HG03432 (cell line): ENCODE measurements around the gene NFE2L2.
A peak's percentile ranks its signal among the peaks of the same experiment; 100 is the strongest.
"Not testable (repeated sequence)": the region's sequence is repeated elsewhere in the genome, so short reads cannot be mapped to it uniquely, and the experiment has no call there.

Source experiments
- ATAC-seq: cut with Tn5 transposase; IDR thresholded peaks from one replicate; pipeline ENCODE4 v1.9.1; 2021; ENCODE audit warnings: mild to moderate bottlenecking, moderate library complexity; ENCODE audit not compliant: unreplicated experiment

Gene NFE2L2

GRCh38 chr2:177204417-177204816, 60.1 kb downstream of the NFE2L2 start:
- ATAC-seq = no peak

- no peak for ATAC-seq
These were observed 62.6 kb downstream of the NFE2L2 start for GRCh38 chr2:177201919-177202346.

DNA sequence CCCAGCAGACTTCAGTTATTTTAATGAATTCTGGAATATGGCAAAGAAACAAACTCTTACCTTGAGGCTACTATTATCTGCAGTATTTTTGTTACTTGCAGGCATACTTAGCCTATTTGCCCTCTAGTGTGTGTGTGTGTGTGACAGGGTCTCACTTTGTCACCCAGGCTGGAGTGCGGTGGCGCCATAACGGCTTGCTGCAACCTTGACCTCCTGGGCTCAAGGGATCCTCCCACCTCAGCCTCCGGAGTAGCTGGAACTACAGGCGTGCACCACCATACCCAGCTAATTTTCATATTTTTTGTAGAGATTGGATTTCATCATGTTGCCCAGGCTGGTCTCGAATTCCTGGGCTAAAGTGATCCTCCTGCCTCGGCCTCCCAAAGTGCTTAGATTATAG, 64.1 kb downstream of the NFE2L2 start:
- ATAC-seq = not testable (repeated sequence)

GRCh38 chr2:177195194-177195593, 69.3 kb downstream of the NFE2L2 start:
- peak; percentile 52 for ATAC-seq

GRCh38 chr2:177193240-177193639, 71.3 kb downstream of the NFE2L2 start:
- ATAC-seq = peak; percentile 79

GRCh38 chr2:177192788-177193187, 71.7 kb downstream of the NFE2L2 start:
- peak; percentile 36 for ATAC-seq

DNA sequence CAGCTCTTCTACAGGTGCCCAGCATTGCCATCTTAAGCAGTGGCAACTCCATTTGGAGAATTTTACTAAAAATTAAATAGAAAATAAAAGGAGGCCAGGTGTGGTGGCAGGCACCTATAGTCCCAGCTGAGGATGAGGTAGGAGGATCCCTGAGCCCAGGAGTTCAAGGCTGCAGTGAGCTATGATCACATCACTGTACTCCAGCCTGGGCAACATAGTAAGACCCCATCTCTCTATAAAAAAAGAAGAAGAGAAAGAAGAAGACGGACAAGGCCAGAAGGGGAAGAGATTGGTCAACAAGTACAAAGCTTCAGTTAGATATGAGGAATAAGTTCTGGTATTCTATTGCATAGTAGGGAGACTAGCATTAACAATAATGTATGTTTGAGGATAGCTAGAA, 73.6 kb downstream of the NFE2L2 start:
- ATAC-seq = no peak

- ATAC-seq = no peak
These were observed 75.8 kb downstream of the NFE2L2 start for GRCh38 chr2:177188482-177189469.

- ATAC-seq = no peak
These were observed 76.8 kb downstream of the NFE2L2 start for GRCh38 chr2:177187631-177188312.

GRCh38 chr2:177186038-177186437, 78.5 kb downstream of the NFE2L2 start:
- not testable (repeated sequence) for ATAC-seq

DNA sequence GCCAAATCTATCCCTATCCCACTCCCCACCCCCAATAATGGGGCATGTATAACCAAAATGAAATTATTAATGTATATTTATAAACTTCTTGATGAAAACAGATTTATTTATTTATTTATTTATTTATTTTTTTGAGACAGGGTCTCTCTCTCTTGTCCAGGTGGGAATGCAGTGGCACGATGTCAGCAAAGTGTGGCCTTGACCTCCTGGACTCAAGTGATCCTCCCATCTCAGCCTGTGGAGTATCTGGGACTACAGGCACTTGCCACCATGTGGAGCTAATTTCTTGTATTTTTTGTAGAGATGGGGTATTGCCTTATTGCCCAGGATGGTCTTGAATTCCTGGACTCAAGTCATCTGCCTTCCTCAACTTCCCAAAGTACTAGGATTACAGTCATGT, 79.9 kb downstream of the NFE2L2 start:
- ATAC-seq = no peak

DNA sequence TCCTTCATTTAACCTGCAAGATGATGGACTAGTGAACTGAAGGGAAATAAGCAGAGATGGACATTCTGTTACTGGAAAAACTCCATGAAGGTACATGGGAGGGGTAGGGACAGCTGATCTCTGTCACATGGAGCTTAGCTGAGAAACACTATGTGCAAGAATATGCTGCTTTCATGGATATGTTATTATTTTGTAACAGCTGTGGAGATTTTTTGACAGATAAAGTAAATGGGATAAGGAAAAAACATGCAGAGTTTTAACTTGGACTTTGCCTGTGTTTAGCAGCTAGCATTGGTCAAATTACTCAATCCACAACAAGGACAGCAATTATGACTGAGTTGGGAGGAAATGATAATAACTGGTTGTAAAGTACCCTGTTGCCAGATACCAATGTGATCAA, 80.7 kb downstream of the NFE2L2 start:
- no peak for ATAC-seq
